Hindlimb muscle (tissue), 1 donor: ENCODE results near the gene CCN6. TPM values are rescaled to one million over a fixed set of nuclear protein-coding genes. Genes with fewer than 3 reads are reported as not detected.
"Not testable (repeated sequence)": the region's sequence is repeated elsewhere in the genome, so short reads cannot be mapped to it uniquely, and the experiment has no call there.

Experiments
- DNase-seq: peaks from one replicate; pipeline ENCODE4 v3.0.0-alpha.2; 2013
- polyA plus RNA-seq: library from polyadenylated mRNA; unstranded; fragments of 120-200 nt; gene quantifications from one replicate; pipeline ENCODE4 v1.2.1, GENCODE V29; 2013; ENCODE audit not compliant: insufficient read length

CCN6 gene
- polyA plus RNA-seq, 1 donor = 0.28 TPM

GRCh38 chr6:112051251-112051740, 2.6 kb upstream of the CCN6 start:
- not testable (repeated sequence) for DNase-seq

DNA sequence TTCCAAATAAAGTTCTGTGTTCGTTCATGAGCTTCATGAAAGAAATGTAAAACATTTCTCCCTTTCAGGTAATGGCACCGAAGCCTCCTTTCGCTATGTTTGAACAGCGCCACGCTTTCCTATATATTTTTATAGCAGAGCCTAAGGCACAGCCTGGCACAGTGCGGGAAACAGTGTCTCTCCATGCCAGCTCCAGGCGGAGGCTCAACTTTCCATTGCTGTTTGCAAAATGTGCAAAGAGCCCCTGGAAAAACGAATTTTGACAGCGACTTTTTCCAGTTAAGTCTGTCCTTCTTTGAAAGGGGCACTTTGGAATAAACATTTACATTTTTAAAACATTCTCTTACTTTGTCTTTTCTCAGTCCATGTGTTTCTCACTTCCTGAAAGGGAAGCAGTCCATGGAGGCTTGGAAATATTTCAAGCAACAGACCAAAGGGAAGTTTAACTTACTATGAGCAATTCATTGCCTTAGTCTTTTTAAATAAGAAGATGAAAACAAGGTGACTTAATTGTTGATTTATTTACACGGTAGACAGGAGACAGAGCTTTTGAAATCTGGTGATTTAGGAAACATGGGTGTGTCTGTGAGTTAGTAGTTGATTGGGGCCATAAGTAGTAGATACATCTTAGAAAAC, 769 bp downstream of the CCN6 start:
- peak; percentile 52 for DNase-seq

- no peak for DNase-seq
These were observed 4.5 kb downstream of the CCN6 start for GRCh38 chr6:112058243-112059032.

DNA sequence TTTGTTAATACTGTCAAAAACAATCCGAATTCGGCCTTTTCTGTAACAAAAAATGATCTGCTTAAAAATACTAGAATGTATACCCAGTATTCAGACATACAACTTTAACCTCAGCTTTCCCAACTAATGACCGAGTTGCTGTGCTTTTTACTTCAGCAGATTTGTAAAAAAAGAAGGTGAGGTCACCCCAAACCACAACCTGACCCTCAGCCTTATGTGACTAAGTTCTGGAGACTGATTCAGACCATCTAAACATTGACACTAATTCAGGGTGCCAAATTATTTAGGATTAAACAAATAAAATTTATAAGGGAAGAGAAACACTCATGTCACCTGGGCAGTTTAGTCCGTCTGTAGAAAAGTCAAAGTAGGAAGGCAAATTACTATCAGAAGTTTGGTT, 7.7 kb downstream of the CCN6 start:
- no peak for DNase-seq

DNA sequence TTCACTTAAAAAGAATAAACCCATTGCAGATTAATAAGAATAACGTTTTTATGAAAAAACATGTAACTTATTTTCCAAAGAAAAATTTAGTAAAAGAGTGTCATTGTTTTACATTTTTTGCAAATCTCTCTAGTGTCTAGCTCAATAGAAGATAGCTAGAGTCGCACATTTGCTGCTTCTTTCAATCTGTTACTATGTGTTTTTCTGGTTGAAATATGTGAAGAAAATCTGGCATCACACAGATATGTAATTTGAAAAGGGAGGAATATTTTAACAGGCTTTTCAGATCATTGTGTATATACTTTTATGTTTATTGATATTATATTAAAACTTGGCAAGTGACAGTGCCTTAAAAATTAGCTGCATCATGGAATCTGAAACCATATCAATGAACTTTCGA, 9.1 kb downstream of the CCN6 start:
- no peak for DNase-seq

DNA sequence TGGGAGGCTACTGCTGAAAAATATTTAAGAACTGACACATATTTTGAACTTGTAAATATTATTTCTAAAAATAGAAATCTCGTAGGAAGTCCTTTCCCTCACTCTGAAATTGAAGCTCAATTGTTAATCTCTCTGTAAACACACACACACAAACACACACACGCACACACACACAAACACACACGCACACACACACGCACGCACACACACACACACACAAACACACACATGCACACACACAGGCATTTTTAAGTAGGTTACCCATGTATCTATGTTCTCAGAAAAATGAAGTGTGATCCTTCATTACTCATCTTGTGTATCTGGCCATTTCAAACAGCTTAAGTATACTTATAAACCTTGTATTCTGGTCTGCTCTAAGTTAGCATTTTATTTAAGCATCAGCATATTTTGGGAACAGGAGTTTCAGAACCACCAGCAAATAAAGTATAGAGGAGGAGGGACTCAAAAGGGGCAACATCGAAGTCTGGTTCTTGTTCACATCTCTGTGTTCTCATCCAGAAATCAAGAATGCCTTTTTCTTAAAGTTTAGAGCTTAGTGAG, 11.6 kb downstream of the CCN6 start:
- DNase-seq = no peak

GRCh38 chr6:112066606-112067005, 12.7 kb downstream of the CCN6 start:
- no peak for DNase-seq

- no peak for DNase-seq
These were observed 27.7 kb downstream of the CCN6 start for GRCh38 chr6:112081569-112081968.

GRCh38 chr6:112085286-112086065, 31.6 kb downstream of the CCN6 start:
- DNase-seq = no peak

DNA sequence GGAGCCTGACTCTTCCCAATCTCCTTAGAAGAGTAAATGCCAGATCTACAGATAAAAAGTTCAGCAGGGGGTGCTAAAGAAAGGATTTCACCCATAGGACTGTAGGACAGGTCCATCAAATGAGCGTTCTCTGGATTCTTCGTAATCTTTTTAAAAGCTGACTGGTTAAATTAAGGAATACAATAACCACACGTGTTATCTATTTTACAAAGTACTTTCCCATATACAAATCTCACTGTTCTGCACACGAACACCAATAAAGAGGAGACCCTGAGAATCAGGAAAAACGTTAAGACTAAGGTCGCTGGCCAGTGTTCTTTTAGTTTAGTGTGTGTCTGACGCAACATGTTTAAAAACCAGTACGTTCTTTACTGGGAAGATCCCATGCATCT, 32.8 kb downstream of the CCN6 start:
- DNase-seq = peak; percentile 45

- peak; percentile 94 for DNase-seq
These were observed 33.4 kb downstream of the CCN6 start, which contains the start of the genes FAM229B and TUBE1 for GRCh38 chr6:112087136-112087911. FAM229B (plus strand) TSS chr6:112087591; CDS start chr6:112099284, 11,693 bp downstream. TUBE1 (minus strand) TSS chr6:112087482; CDS start chr6:112087434, 48 bp downstream.

GRCh38 chr6:112087916-112088315, 34.0 kb downstream of the CCN6 start:
- DNase-seq = no peak

DNA sequence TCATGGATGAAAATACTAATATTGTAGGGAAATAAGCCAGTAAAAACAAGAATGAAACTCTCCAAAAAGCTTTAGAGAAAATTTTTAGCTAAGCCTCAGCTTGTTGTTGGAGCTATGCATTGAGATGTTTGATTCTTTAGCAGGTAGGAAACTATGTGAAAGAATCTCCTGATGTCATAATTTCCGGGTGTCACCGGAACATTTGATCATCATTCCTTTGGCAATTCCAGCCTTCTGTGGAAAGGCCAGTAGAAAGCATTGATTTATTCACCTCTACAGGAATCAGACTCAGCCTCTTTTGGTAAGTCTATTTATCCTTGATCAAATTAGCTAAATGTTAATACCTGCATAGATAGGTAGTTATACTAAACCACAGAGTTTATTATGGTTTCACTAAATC, 43.0 kb downstream of the CCN6 start:
- DNase-seq = no peak

DNA sequence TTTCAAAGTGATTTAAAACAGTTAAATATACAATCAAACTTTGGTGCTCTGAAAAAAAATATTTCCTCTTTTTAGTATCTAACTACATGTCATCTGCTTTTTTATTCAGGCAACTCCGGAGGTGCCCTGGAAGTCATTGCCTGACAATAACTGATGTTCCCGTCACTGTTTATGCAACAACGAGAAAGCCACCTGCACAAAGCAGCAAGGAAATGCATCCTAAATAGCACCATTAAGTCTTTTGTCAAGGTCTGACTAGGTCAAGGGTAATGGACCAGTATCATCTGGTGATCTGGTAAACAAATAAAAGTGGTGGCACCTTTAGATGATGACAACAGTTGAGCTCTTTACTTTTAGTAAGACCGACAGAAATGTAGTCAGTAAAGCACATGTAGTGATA, 46.7 kb downstream of the CCN6 start:
- no peak for DNase-seq

DNA sequence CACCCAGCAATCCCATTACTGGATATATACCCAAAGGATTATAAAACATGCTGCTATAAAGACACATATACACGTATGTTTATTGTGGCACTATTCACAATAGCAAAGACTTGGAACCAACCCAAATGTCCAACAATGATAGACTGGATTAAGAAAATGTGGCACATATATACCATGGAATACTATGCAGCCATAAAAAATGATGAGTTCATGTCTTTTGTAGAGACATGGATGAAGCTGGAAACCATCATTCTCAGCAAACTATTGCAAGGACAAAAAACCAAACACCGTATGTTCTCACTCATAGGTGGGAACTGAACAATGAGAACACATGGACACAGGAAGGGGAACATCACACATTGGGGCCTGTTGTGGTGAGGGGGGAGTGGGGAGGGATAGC, 52.1 kb downstream of the CCN6 start:
- not testable (repeated sequence) for DNase-seq

DNA sequence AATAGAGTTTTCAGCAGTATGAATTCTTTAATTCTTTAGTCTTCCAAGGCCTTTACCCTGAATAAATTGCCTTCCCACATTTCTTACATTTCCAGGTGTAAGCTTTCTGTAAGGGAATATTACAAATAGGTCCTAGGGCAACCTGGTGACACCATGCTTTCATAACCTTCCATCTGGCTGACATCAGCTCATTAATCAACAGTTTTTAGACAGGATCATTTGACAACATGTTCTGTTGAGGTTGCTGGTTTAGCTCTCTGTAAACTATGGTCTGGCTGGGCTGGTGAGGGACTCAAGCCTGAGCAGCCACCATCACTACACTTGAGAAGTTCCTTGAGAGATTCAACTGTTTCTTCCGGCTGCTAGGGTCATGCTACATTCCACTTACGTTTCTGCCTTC, 52.7 kb downstream of the CCN6 start:
- DNase-seq = no peak

DNA sequence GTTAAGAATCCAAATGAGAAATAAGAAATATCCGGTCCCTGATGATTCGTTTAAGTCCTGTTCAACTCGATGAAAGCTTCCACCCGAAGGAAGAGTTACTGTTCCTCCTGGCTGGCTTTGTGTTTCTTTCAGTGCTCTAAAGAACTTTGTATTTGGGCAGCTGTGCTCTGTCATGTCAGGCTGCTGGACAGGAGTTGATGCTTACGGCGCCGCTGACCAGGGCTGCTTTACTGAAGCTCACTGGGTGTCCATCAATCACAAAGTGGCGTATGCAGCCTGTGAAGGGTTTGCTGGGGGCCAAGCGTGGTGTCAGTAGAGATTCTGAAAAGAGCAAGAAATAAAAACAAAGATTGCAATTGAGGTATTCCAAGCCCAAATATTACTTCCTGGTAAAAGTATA, 55.4 kb downstream of the CCN6 start:
- DNase-seq = peak; percentile 4

DNA sequence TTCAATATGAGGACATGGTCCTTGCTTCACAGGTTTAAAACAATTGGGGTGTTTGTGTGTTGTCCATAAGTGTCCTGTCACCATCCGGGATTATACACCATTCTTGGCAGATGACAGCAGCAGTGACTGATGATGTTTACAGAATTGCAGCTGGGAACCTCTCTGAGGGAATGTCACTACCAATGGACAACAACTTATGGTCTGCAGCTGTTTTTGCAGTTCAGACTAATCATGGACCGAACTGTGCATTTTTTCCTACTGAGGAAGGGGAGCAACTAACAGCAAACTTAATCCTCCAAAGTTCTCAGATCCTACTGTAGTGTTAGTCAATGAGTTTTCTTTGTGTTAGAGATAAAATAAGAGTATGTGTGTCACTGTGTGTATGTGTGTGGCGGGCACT, 59.5 kb downstream of the CCN6 start:
- DNase-seq = peak; percentile 42

GRCh38 chr6:112113918-112114317, 60.0 kb downstream of the CCN6 start:
- DNase-seq = no peak

GRCh38 chr6:112114577-112115223, 60.8 kb downstream of the CCN6 start:
- DNase-seq = no peak

DNA sequence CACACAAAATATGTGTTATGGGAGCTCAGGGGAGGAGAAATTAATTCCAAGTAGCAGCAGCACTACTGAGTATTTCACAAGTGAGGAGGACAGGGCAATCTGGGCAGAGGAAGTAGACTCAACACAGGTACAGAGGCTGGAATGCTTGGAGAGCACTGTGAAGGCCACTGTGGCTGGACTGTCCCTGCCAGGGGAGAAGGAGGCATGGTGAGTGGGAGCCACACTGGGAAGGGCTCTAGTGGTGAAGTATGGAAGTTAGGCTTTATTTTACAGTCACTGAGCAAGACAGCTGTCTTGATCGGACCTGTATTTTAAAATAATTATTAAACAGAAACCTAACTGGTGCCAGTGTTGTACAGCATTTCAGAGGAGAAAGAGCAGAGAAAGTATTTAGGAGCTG, 62.3 kb downstream of the CCN6 start:
- no peak for DNase-seq
